ENCODE measurements around the gene TNFSF11. TPM values are rescaled to one million over a fixed set of nuclear protein-coding genes. Genes with fewer than 3 reads are reported as not detected.

The TNFSF11 gene
- total RNA-seq, 1 donor from 2014 or later = not detected

GRCh38 chr13:42649831-42650230 is 75.9 kb downstream of the TNFSF11 start:
- no peaks in the 10 kb centered on the region for H3K36me3 ChIP-seq
- H3K27me3 ChIP-seq = no peaks in the 10 kb centered on the region
- intact Hi-C loops (cut with DNase I) = no loop called here
- DNase-seq (ENCODE audit: extremely low spot score in 2 of 2) = no peak
- H3K27ac ChIP-seq = no peak overlapping the region
- no peak overlapping the region for H3K4me3 ChIP-seq
- H3K9me3 ChIP-seq = no peaks in the 10 kb centered on the region
- TF ChIP-seq POLR2AphosphoS5 (IDR thresholded peaks at IDR 0.05; ENCODE audit: insufficient read depth in 1 of 2, low read depth in 1 of 2) (no peak), POLR2A (IDR thresholded peaks at IDR 0.05) (no peak), CTCF (IDR thresholded peaks at IDR 0.05) (no peak)
- no peaks in the 10 kb centered on the region for H3K4me1 ChIP-seq

GRCh38 chr13:42650506-42650905 is 76.6 kb downstream of the TNFSF11 start:
- Histone ChIP-seq H3K27me3 (no peaks in the 10 kb centered on the region), H3K4me1 (no peaks in the 10 kb centered on the region), H3K9me3 (no peaks in the 10 kb centered on the region), H3K27ac (no peak overlapping the region), H3K4me3 (no peak overlapping the region), H3K36me3 (no peaks in the 10 kb centered on the region)
- no peak for TF ChIP-seq POLR2A (IDR thresholded peaks at IDR 0.05)
- TF ChIP-seq POLR2AphosphoS5 (IDR thresholded peaks at IDR 0.05; ENCODE audit: insufficient read depth in 1 of 2, low read depth in 1 of 2) = no peak
- no peak for TF ChIP-seq CTCF (IDR thresholded peaks at IDR 0.05)
- intact Hi-C loops (cut with DNase I) = no loop called here
- DNase-seq (ENCODE audit: extremely low spot score in 2 of 2) = no peak

GRCh38 chr13:42651936-42652641 is 78.1 kb downstream of the TNFSF11 start:
- H3K27ac ChIP-seq = no peak overlapping the region
- no peak overlapping the region for H3K4me3 ChIP-seq
- H3K36me3 ChIP-seq = no peaks in the 10 kb centered on the region
- H3K9me3 ChIP-seq = no peaks in the 10 kb centered on the region
- H3K4me1 ChIP-seq = no peaks in the 10 kb centered on the region
- DNase-seq (ENCODE audit: extremely low spot score in 2 of 2) = no peak
- TF ChIP-seq POLR2AphosphoS5 (IDR thresholded peaks at IDR 0.05; ENCODE audit: insufficient read depth in 1 of 2, low read depth in 1 of 2) (no peak), CTCF (IDR thresholded peaks at IDR 0.05) (no peak), POLR2A (IDR thresholded peaks at IDR 0.05) (no peak)
- H3K27me3 ChIP-seq = no peaks in the 10 kb centered on the region
- intact Hi-C loops (cut with DNase I) = no loop called here

- Histone ChIP-seq H3K9me3 (no peaks in the 10 kb centered on the region), H3K36me3 (no peaks in the 10 kb centered on the region), H3K27ac (no peak overlapping the region), H3K4me3 (no peak overlapping the region), H3K4me1 (no peaks in the 10 kb centered on the region), H3K27me3 (no peaks in the 10 kb centered on the region)
- TF ChIP-seq POLR2AphosphoS5 (IDR thresholded peaks at IDR 0.05; ENCODE audit: insufficient read depth in 1 of 2, low read depth in 1 of 2) = no peak
- no peak for TF ChIP-seq POLR2A (IDR thresholded peaks at IDR 0.05)
- no peak for TF ChIP-seq CTCF (IDR thresholded peaks at IDR 0.05)
- intact Hi-C loops (cut with DNase I) = no loop called here
- DNase-seq (ENCODE audit: extremely low spot score in 2 of 2) = no peak
Measured at GRCh38 chr13:42652642-42653415, 78.9 kb downstream of the TNFSF11 start.

- no peak overlapping the region for H3K27ac ChIP-seq
- H3K4me3 ChIP-seq = no peak overlapping the region
- TF ChIP-seq POLR2AphosphoS5 (IDR thresholded peaks at IDR 0.05; ENCODE audit: insufficient read depth in 1 of 2, low read depth in 1 of 2) (no peak), CTCF (IDR thresholded peaks at IDR 0.05) (no peak), POLR2A (IDR thresholded peaks at IDR 0.05) (no peak)
- DNase-seq (ENCODE audit: extremely low spot score in 2 of 2) = no peak
- H3K27me3 ChIP-seq = no peaks in the 10 kb centered on the region
- H3K9me3 ChIP-seq = no peaks in the 10 kb centered on the region
- H3K4me1 ChIP-seq = no peaks in the 10 kb centered on the region
- intact Hi-C loops (cut with DNase I) = no loop called here
- no peaks in the 10 kb centered on the region for H3K36me3 ChIP-seq
Measured at GRCh38 chr13:42653679-42654078, 79.7 kb downstream of the TNFSF11 start.
